ENCODE results near the gene BNC1.
"Not testable (repeated sequence)": the region's sequence is repeated elsewhere in the genome, so short reads cannot be mapped to it uniquely, and the experiment has no call there.

The BNC1 gene

DNA sequence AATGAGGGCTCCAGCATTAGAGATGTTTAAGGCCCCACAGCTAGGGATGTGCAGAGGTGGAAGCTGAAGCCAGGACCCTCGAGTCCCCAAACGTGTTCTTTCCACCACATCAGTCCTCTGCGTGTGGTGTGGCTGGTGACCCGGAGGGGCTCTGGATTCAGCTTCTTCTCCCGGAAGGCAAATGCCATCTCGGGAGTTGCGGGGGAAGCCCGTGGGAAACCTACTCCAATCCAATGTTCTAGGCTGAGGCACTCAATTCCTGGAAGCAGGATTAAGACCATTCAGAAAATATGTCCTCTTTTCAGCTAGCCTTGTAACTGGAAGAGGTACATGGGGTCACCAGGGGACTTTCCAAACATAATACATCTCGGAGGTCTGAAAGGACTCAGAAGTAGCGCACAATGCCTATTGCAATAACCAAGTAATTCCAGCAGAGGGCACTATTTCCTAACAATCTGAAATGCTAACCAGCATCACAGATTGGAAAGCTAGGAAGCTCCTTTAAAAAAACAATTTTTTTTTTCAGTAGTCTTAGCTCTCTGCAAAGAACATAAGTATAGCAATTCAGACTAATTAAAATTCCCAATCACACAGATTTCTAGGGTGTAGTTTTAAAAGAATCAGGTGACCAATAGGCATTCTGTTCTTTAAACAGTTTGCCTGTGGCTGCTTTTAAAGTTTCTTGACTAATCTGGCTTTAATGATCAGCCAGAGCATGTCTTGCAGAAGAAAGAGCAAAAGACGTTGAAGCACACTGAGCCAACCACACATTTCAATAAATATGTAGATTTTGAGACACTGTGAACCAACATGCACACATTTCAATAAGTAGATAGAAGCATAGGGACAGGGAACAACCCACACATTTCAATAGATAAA is 36.1 kb downstream of the BNC1 start:
- WGBS, result 56% methylated on average over 11 of the region's 11 CpGs

DNA sequence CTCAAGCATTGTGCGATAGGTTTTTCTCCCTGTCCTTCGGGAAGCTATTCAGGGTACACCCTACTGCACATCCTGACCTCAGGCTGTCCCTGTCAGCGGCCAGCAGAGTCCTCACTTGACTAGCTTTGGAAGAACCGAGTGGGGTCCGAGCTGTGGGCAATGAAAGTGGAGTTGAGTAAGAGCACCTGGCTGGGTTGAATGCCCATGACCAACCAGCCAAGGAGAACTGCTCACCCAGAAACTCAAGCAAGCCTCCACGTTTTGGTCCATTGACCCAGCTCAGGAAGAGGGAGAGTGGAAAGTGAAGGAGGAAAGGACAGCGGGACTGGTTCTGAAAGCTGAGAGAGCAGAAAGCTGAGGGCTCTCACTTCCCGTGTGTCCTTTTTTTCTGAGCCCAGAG is 40.8 kb downstream of the BNC1 start:
- Histone ChIP-seq H3K9ac (ENCODE audit: low read depth, low read length) (no peak overlapping the region), H3K36me3 (ENCODE audit: insufficient read depth, low read length) (no peaks in the 10 kb centered on the region), H3K4me3 (ENCODE audit: low read length) (no peak overlapping the region), H3K4me1 (ENCODE audit: insufficient read depth, low read length) (peaks cover 2% of the 10 kb centered on the region; the same call in 1 of the 2 replicates), H3K27me3 (ENCODE audit: insufficient read depth, low read length) (peaks cover 5% of the 10 kb centered on the region; the same call in 1 of the 2 replicates), H3K27ac (ENCODE audit: low read depth, low read length) (no peak overlapping the region), H3K9me3 (ENCODE audit: insufficient read depth, low read depth, low read length) (peaks cover 8% of the 10 kb centered on the region; the same call in 1 of the 2 replicates)
- WGBS, result 82% methylated on average over 8 of the region's 8 CpGs

More for the DNA sequence above, 36.1 kb downstream of the BNC1 start:
- H3K36me3 ChIP-seq (ENCODE audit: insufficient read depth, low read length), result no peaks in the 10 kb centered on the region
- no peak overlapping the region for H3K9ac ChIP-seq (ENCODE audit: low read depth, low read length)
- no peaks in the 10 kb centered on the region for H3K9me3 ChIP-seq (ENCODE audit: insufficient read depth, low read depth, low read length)
- H3K27me3 ChIP-seq (ENCODE audit: insufficient read depth, low read length), result peaks cover 5% of the 10 kb centered on the region; the same call in 1 of the 2 replicates
- peaks cover 8% of the 10 kb centered on the region for H3K4me1 ChIP-seq (ENCODE audit: insufficient read depth, low read length)
- H3K27ac ChIP-seq (ENCODE audit: low read depth, low read length), result no peak overlapping the region
- H3K4me3 ChIP-seq (ENCODE audit: low read length), result no peak overlapping the region

DNA sequence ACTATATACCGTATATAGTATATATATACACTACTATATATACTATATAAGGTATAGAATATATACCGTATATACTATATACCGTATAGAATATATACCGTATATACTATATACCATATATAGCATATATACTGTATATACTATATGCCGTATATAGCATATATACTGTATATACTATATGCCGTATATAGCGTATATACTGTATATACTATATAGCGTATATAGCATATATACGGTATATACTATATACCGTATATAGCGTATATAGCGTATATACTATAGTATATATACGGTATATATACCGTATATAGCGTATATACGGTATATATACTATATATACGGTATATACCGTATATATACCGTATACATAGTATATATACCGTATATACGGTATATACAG is 54.2 kb downstream of the BNC1 start:
- no peak overlapping the region for H3K9ac ChIP-seq (ENCODE audit: low read depth, low read length)
- WGBS, result no CpG with 5 or more reads among the region's 21 CpGs
- no peaks in the 10 kb centered on the region for H3K27me3 ChIP-seq (ENCODE audit: insufficient read depth, low read length)
- no peak overlapping the region for H3K27ac ChIP-seq (ENCODE audit: low read depth, low read length)
- no peaks in the 10 kb centered on the region for H3K36me3 ChIP-seq (ENCODE audit: insufficient read depth, low read length)
- H3K4me3 ChIP-seq (ENCODE audit: low read length), result no peak overlapping the region
- peaks cover 17% of the 10 kb centered on the region; the same call in 1 of the 2 replicates for H3K9me3 ChIP-seq (ENCODE audit: insufficient read depth, low read depth, low read length)
- H3K4me1 ChIP-seq (ENCODE audit: insufficient read depth, low read length), result no peaks in the 10 kb centered on the region

DNA sequence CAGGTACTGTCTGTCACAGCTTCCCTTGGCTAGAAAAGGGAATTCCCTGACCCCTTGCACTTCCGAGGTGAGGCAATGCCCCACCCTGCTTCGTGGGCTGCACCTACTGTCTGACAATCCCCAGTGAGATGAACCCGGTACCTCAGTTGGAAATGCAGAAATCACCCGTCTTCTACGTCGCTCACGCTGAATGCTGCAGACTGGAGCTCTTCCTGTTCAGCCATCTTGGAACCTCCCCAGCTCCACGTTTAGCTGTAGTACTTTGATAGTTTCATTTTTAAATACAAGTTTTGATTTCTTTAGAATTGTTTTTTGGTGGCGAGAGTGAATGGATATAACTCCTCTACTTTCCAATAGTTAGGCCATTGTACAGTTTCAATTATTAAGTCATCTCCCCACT is 59.0 kb downstream of the BNC1 start:
- no peaks in the 10 kb centered on the region for H3K4me1 ChIP-seq (ENCODE audit: insufficient read depth, low read length)
- H3K27ac ChIP-seq (ENCODE audit: low read depth, low read length), result no peak overlapping the region
- peaks cover 21% of the 10 kb centered on the region for H3K9me3 ChIP-seq (ENCODE audit: insufficient read depth, low read depth, low read length)
- H3K9ac ChIP-seq (ENCODE audit: low read depth, low read length), result no peak overlapping the region
- no peak overlapping the region for H3K4me3 ChIP-seq (ENCODE audit: low read length)
- no peaks in the 10 kb centered on the region for H3K27me3 ChIP-seq (ENCODE audit: insufficient read depth, low read length)
- WGBS, result 90% methylated on average over 8 of the region's 9 CpGs
- no peaks in the 10 kb centered on the region for H3K36me3 ChIP-seq (ENCODE audit: insufficient read depth, low read length)

DNA sequence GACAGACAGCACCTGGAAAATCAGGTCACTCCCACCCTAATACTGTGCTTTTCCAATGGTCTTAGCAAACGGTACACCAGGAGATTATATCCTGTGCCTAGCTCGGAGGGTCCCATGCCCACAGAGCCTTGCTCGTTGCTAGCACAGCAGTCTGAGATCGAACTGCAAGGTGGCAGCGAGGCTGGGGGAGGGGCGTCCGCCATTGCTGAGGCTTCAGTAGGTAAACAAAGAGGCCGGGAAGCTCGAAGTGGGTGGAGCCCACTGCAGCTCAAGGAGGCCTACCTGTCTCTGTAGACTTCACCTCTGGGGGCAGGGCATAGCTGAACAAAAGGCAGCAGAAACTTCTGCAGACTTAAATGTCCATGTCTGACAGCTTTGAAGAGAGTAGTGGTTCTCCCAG is 62.7 kb downstream of the BNC1 start:
- not testable (repeated sequence) for H3K36me3 ChIP-seq (ENCODE audit: insufficient read depth, low read length); H3K27me3 ChIP-seq (ENCODE audit: insufficient read depth, low read length); H3K27ac ChIP-seq (ENCODE audit: low read depth, low read length); H3K4me3 ChIP-seq (ENCODE audit: low read length); H3K4me1 ChIP-seq (ENCODE audit: insufficient read depth, low read length); H3K9ac ChIP-seq (ENCODE audit: low read depth, low read length)
- 94% methylated on average over 9 of the region's 9 CpGs for WGBS
- H3K9me3 ChIP-seq (ENCODE audit: insufficient read depth, low read depth, low read length), result peaks cover 17% of the 10 kb centered on the region

DNA sequence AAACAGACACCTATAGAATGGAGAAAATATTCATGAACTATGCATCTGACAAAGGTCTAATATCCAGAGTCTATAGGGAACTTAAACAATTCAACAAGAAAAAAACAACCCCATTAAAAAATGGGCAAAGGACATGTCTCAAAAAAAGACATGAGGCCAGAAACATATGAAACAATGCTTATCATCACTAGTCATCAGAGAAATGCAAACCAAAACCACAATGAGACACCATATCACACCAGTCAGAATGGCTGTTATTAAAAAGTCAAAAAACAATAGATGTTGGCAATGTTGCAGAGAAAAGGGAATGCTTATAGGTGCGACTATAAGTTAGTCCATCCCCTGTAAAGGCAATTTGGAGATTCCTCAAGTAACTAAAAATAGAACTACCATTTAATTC is 65.4 kb downstream of the BNC1 start:
- H3K9ac ChIP-seq (ENCODE audit: low read depth, low read length), result no peak overlapping the region
- H3K36me3 ChIP-seq (ENCODE audit: insufficient read depth, low read length), result no peaks in the 10 kb centered on the region
- peaks cover 19% of the 10 kb centered on the region for H3K9me3 ChIP-seq (ENCODE audit: insufficient read depth, low read depth, low read length)
- no peak overlapping the region for H3K4me3 ChIP-seq (ENCODE audit: low read length)
- H3K27ac ChIP-seq (ENCODE audit: low read depth, low read length), result no peak overlapping the region
- WGBS, result 75% methylated on average over 1 of the region's 1 CpG
- no peaks in the 10 kb centered on the region for H3K4me1 ChIP-seq (ENCODE audit: insufficient read depth, low read length)
- no peaks in the 10 kb centered on the region for H3K27me3 ChIP-seq (ENCODE audit: insufficient read depth, low read length)

DNA sequence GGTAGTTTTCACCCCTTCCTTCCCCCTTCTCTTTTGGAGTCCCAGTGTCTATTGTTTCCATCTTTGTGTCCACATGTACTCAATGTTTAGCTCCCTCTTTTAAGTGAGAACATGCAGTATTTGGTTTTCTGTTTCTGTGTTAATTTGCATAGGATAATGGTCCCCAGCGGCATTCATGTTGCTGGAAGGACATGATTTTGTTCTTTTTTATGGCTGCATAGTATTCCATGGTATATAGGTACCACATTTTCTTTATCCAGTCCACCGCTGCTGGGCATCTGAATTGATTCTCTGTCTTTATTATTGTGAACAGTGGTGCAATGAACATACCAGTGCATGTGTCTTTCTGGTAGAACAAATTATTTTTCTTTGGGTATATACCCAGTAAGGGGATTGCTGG is 69.2 kb downstream of the BNC1 start:
- H3K27ac ChIP-seq (ENCODE audit: low read depth, low read length), result no peak overlapping the region
- H3K36me3 ChIP-seq (ENCODE audit: insufficient read depth, low read length), result no peaks in the 10 kb centered on the region
- no peaks in the 10 kb centered on the region for H3K4me1 ChIP-seq (ENCODE audit: insufficient read depth, low read length)
- 100% methylated on average over 2 of the region's 2 CpGs for WGBS
- no peak overlapping the region for H3K4me3 ChIP-seq (ENCODE audit: low read length)
- no peaks in the 10 kb centered on the region for H3K27me3 ChIP-seq (ENCODE audit: insufficient read depth, low read length)
- H3K9ac ChIP-seq (ENCODE audit: low read depth, low read length), result no peak overlapping the region
- H3K9me3 ChIP-seq (ENCODE audit: insufficient read depth, low read depth, low read length), result peaks cover 6% of the 10 kb centered on the region; the same call in 1 of the 2 replicates

DNA sequence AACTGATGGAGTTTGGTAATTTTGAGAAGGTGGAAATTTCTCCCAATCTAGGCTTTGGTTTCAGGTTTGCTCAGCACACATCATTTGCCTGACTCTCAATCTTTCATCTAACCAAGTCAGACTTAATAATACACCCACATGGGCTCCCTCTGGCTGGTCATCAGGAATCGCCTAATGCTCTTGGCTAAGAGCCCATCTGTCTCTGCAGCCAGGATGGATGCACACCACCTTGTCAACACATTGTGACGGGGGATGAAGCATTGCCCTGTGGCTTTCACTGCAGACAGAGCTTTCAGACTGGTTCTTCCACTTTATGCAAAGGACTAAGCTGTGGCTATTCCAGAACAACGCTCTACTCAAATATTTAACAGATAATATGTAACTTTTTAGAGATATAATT is 73.8 kb downstream of the BNC1 start:
- Histone ChIP-seq H3K27ac (ENCODE audit: low read depth, low read length) (no peak overlapping the region), H3K9me3 (ENCODE audit: insufficient read depth, low read depth, low read length) (0 out of 2 replicates have a peak, but pooled peaks cover 2% of the 10 kb centered on the region), H3K4me1 (ENCODE audit: insufficient read depth, low read length) (peaks cover 10% of the 10 kb centered on the region), H3K4me3 (ENCODE audit: low read length) (no peak overlapping the region), H3K36me3 (ENCODE audit: insufficient read depth, low read length) (no peaks in the 10 kb centered on the region), H3K27me3 (ENCODE audit: insufficient read depth, low read length) (no peaks in the 10 kb centered on the region), H3K9ac (ENCODE audit: low read depth, low read length) (no peak overlapping the region)
- 80% methylated on average over 2 of the region's 3 CpGs for WGBS

DNA sequence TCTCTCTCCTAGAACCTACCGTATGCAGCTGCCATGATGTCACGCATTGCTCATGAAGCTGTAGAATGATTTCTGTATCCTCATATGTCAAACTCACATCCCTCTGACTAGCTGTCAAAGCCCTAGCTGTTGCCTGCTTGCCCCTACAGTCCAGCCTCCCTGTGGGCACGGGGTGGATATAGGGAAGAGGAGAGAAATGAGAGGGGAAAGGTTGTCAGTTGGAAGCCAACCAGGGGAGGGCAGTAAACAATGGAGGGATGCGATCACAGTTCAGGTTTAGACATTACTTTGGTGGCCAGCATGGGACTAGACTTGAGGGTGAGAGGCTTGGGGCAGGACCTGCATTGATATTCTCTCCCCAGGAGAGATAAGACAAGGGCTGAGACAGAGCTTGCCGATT is 75.1 kb downstream of the BNC1 start:
- Histone ChIP-seq H3K4me1 (ENCODE audit: insufficient read depth, low read length) (peaks cover 22% of the 10 kb centered on the region), H3K9ac (ENCODE audit: low read depth, low read length) (no peak overlapping the region), H3K36me3 (ENCODE audit: insufficient read depth, low read length) (peaks cover 2% of the 10 kb centered on the region; the same call in 1 of the 2 replicates), H3K4me3 (ENCODE audit: low read length) (no peak overlapping the region), H3K27ac (ENCODE audit: low read depth, low read length) (no peak overlapping the region), H3K27me3 (ENCODE audit: insufficient read depth, low read length) (no peaks in the 10 kb centered on the region), H3K9me3 (ENCODE audit: insufficient read depth, low read depth, low read length) (no peaks in the 10 kb centered on the region)
- 70% methylated on average over 5 of the region's 5 CpGs for WGBS

DNA sequence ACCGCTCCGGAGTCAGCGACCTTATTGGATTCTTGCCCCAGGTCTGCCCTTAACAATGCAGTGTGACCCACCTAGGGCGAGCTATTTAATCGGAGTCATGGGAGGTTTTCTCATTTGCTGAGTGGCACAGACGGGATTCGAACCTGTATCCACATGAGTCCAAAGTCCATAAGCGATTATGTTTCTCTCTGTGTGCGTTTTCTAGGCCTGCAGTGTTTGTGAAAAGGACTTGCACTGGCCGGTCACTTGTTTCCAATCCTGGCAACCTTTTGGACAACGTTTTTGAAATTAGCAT is 76.2 kb downstream of the BNC1 start:
- peak overlapping the region; percentile 88 for H3K27ac ChIP-seq (ENCODE audit: low read depth, low read length)
- no peaks in the 10 kb centered on the region for H3K9me3 ChIP-seq (ENCODE audit: insufficient read depth, low read depth, low read length)
- peak overlapping the region; percentile 92 for H3K9ac ChIP-seq (ENCODE audit: low read depth, low read length)
- peaks cover 7% of the 10 kb centered on the region; the same call in 1 of the 2 replicates for H3K36me3 ChIP-seq (ENCODE audit: insufficient read depth, low read length)
- H3K4me3 ChIP-seq (ENCODE audit: low read length), result peak overlapping the region; percentile 99
- no peaks in the 10 kb centered on the region for H3K27me3 ChIP-seq (ENCODE audit: insufficient read depth, low read length)
- WGBS, result 18% methylated on average over 11 of the region's 11 CpGs
- peaks cover 30% of the 10 kb centered on the region for H3K4me1 ChIP-seq (ENCODE audit: insufficient read depth, low read length)

DNA sequence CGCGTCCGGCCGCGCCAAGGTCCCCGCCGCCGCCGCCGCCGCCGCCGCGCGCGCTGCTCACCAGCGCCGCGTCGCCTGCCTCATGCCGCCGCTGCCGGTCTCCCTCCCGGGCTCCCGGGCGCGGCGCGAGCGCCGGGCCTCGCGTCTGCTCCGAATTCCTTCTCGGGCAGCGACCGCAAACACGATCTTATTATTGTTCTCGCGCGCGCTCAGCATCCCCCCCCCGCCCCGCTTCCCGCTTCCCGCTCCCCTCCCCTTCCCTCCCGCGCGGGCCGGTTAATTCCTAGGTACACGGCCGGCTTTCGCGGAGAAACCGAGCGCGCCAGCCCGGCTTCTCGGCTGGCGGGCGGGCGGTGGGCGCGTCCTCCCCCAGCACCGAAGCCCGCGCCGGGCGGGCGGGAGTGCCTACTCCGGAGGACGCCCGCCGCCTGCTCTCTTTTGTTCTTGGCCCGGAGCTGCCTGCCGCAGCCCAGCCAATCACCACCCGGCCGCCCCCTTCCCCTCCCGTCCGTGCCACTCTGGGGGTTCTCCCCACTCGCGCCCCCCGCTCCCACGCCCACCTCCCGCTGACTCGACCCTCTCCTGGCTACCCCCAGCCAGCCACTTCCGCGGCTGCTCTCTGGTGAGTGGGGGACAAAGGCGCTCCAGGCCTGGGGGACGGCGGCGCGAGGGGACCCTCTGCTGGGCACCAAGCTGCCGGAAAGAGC is 76.7 kb downstream of the BNC1 start, which contains the start of gene HDGFL3:
Gene HDGFL3 (minus strand): TSS at position 164 of the 707 bp plus-strand sequence. CDS start 409 bp downstream, outside the sequence.
- H3K36me3 ChIP-seq (ENCODE audit: insufficient read depth, low read length), result peaks cover 7% of the 10 kb centered on the region; the same call in 1 of the 2 replicates
- under 1% methylated on average over 92 of the region's 94 CpGs for WGBS
- H3K9ac ChIP-seq (ENCODE audit: low read depth, low read length), result peak within 1 kb of the TSS; percentile 92
- peaks cover 30% of the 10 kb centered on the region for H3K4me1 ChIP-seq (ENCODE audit: insufficient read depth, low read length)
- no peaks in the 10 kb centered on the region for H3K9me3 ChIP-seq (ENCODE audit: insufficient read depth, low read depth, low read length)
- H3K4me3 ChIP-seq (ENCODE audit: low read length), result peak within 1 kb of the TSS; percentile 99
- H3K27me3 ChIP-seq (ENCODE audit: insufficient read depth, low read length), result no peaks in the 10 kb centered on the region
- peak within 1 kb of the TSS; percentile 88 for H3K27ac ChIP-seq (ENCODE audit: low read depth, low read length)
